ENCODE results near the gene PILRB.

GRCh38 chr7:100376066-100376465 is 18.1 kb downstream of the PILRB start:
- TF ChIP-seq CTCF (IDR thresholded peaks at IDR 0.05 in 2 of 3, conservative IDR thresholded peaks at IDR 0.05 in 1 of 3; ENCODE audit: borderline replicate concordance in 1 of 3, insufficient read depth in 1 of 3, low read depth in 2 of 3, low read length in 2 of 3) (no peak), YY1 (IDR thresholded peaks at IDR 0.05; ENCODE audit: extremely low read depth, insufficient replicate concordance, low read depth, low read length) (no peak), MAX (IDR thresholded peaks at IDR 0.05) (no peak), POLR2AphosphoS5 (IDR thresholded peaks at IDR 0.05; ENCODE audit: low read depth, low read length) (no peak), EZH2 (IDR thresholded peaks at IDR 0.05) (no peak), SP1 (IDR thresholded peaks at IDR 0.05; ENCODE audit: low read depth) (no peak), ATF3 (IDR thresholded peaks at IDR 0.05) (no peak), POLR2A (IDR thresholded peaks at IDR 0.05; ENCODE audit: borderline replicate concordance, extremely low read depth, insufficient read depth, insufficient read length) (no peak)
